ENCODE measurements around the gene POLR2F. TPM values are rescaled to one million over a fixed set of nuclear protein-coding genes. Genes with fewer than 3 reads are reported as not detected.

Gene POLR2F
- total RNA-seq (2022; extraction: Qiagen RNA extraction; ENCODE audit: low read depth), result 123 to 149 TPM (median 139 TPM) in 5 replicates

DNA sequence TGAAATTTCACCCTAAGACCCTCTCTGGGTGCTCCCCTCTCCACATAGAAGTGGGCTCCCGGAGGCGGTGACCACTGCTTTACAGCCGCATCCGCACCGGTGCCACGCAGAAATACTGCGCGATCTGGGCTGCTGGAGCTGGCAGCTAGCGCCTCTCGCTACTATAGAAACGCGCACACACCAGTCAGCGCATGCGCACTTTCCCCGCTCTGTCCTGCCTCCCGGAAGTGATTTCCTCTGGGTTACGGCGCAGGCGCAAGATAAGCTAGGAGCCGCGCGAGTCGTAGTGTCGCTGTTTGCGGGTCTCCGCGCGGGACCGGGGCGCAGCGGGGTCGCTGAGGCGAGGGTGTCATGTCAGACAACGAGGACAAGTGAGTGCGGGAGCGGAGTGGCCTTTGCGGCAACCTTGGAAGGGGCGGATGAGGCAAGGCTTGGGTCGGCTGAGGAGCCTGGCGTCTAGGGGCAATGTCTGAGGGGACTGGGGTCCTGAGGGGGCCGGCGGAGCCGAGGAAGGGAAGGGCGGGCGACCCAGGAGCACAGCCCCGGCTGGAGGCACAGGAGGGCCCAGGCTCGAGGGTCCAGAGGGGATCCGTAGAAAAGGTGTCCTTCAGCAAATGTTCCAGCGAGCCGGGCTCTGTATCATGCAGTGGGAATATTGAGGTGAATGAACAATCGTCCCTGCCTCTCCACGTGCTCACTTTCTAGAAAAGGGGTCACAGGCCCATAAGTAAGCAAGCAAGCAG, at the start of gene POLR2F, which contains the start of gene C22orf23:
TSS of gene POLR2F (plus strand) at position 263 of the 743 bp plus-strand sequence. CDS start at position 352, 89 bp downstream.
TSS of gene C22orf23 (minus strand) at position 165 of the 743 bp plus-strand sequence. CDS start 452 bp downstream, outside the sequence.

DNA sequence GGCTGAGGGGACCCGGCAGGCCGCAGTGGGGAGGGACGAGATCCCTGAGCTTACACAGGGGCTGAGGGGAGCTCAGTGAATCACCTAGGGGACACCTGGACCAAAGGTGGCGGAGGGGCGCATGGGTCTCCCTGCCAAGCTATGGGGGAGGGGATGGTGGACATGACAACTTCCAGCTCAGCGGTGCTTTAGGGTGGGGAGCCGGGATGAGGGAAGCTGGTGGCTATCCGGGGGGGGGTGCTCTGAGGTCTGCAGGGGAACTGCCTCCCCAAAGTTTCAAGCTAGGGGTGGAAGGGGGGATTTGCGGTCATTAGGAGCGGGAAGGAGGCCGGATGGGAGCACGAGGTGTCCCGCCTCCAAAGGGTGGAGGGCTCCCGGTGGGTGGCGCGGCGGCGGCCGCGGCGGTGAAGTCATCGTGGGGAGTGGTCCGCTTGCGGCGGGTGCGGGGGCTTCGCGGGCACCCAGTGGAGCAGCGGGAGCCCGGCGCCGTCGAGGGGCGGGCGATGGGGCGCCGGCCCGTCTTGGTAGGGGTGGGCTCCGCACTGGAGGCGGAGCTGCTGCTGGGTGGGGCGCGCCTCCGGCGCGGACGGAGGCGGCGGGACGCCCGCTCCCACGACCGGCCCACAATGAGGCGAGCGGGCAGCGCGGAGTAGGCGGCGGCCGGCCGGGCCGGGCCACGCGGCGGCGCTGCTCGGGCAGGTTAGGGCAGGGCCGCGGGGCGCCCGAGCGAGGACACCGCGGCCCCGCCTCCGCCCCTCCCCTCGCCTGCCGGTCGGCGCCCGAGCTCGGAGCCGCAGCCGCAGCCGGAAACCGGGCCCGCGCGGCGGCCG, 47.8 kb upstream of the POLR2F start, which contains the start of gene MICALL1:
TSS of gene MICALL1 (plus strand) at position 764 of the 830 bp plus-strand sequence. CDS start 126 bp downstream, outside the sequence.

DNA sequence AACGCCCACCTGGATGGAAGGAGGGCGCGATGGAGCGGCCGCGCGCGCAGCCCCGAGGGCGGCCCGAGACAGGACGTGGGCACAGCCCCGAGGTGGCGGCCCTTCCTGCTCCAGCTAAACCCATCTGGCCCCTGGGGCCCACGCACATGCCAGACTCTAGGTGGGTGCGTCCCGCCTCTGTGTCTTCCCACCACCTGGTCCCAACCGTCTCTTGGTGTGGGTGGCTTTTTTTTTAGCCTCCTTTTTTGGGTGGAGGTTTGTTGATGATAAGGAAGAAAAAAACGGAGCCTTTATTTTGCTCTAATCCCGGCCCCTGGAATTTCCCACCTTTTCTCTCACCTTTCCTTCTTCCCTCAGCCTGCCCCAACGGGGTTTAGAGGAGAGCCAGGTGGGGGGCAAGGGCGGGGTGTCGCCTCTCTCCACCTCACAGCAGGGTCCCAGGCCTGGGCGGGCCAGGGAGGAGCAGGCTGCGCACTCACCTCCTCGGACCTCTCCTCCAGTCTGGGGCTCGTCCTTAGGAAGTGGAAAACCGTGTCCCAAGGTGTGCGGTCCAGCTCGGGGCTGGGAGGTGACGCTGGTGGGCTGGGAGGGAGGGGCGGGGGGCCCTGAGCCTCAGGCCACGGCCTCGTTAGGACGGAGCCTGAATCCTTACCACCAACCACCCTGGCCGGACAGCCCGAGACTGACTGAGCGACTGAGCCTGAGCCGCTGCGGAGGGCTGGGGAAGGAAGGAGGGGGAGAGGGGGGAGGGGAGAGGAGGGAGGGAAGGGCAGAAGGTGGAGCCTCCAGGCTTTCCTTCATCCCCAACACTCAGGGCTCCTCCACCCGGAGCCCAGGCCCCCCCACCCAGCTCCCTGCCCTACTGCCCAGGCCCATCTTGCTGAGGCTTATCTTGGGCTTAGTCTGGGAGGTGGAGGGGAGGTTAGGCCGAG, 30.6 kb downstream of the POLR2F start, which contains the start of gene SOX10:
TSS of gene SOX10 (minus strand) at position 696 of the 932 bp plus-strand sequence. CDS start 771 bp downstream, outside the sequence.

Other genes with a start within 250 kb of the POLR2F start
- 2.4 to 3.8 TPM (median 2.7 TPM) in 5 replicates for gene GCAT, start 145.8 kb upstream of the POLR2F start, total RNA-seq (2022; extraction: Qiagen RNA extraction; ENCODE audit: low read depth)
- gene GALR3, start 130.3 kb upstream of the POLR2F start, total RNA-seq (2022; extraction: Qiagen RNA extraction; ENCODE audit: low read depth), result not detected in 5 replicates
- 17.0 to 25.5 TPM (median 24.0 TPM) in 5 replicates for gene ANKRD54, start 109.4 kb upstream of the POLR2F start, total RNA-seq (2022; extraction: Qiagen RNA extraction; ENCODE audit: low read depth)
- 265 to 330 TPM (median 289 TPM) in 5 replicates for gene EIF3L, start 104.3 kb upstream of the POLR2F start, total RNA-seq (2022; extraction: Qiagen RNA extraction; ENCODE audit: low read depth)
- 14.4 to 19.6 TPM (median 18.7 TPM) in 5 replicates for gene MICALL1, start 47.4 kb upstream of the POLR2F start, total RNA-seq (2022; extraction: Qiagen RNA extraction; ENCODE audit: low read depth)
- 0.20 to 0.37 TPM (median 0.32 TPM) in 5 replicates for gene C22orf23, start 98 bp upstream of the POLR2F start, total RNA-seq (2022; extraction: Qiagen RNA extraction; ENCODE audit: low read depth)
- not detected in 5 replicates for gene SOX10, start 30.9 kb downstream of the POLR2F start, total RNA-seq (2022; extraction: Qiagen RNA extraction; ENCODE audit: low read depth)
- gene PICK1, start 103.7 kb downstream of the POLR2F start, total RNA-seq (2022; extraction: Qiagen RNA extraction; ENCODE audit: low read depth), result 7.8 to 12.1 TPM (median 12.0 TPM) in 5 replicates
- not detected in 5 replicates for gene SLC16A8, start 130.5 kb downstream of the POLR2F start, total RNA-seq (2022; extraction: Qiagen RNA extraction; ENCODE audit: low read depth)
- gene BAIAP2L2, start 157.0 kb downstream of the POLR2F start, total RNA-seq (2022; extraction: Qiagen RNA extraction; ENCODE audit: low read depth), result 3.2 to 4.9 TPM (median 4.4 TPM) in 5 replicates
- gene PLA2G6, start 228.1 kb downstream of the POLR2F start, total RNA-seq (2022; extraction: Qiagen RNA extraction; ENCODE audit: low read depth), result 2.4 to 3.7 TPM (median 2.8 TPM) in 5 replicates
- gene MAFF, start 248.3 kb downstream of the POLR2F start, total RNA-seq (2022; extraction: Qiagen RNA extraction; ENCODE audit: low read depth), result 13.7 to 18.9 TPM (median 15.8 TPM) in 5 replicates

Measured in A549 treated with RU486 at 1 μM for 4 hours (cell line).